T-helper 1 cell (primary cell): Measurements from ENCODE around the gene TPT1.
"Not testable (repeated sequence)": the region's sequence is repeated elsewhere in the genome, so short reads cannot be mapped to it uniquely, and the experiment has no call there.

Experiments
- DNase-seq, 5 donors: peaks; one replicate each; pipeline ENCODE4 v3.0.0-alpha.2; 2012 to 2020

Gene TPT1

DNA sequence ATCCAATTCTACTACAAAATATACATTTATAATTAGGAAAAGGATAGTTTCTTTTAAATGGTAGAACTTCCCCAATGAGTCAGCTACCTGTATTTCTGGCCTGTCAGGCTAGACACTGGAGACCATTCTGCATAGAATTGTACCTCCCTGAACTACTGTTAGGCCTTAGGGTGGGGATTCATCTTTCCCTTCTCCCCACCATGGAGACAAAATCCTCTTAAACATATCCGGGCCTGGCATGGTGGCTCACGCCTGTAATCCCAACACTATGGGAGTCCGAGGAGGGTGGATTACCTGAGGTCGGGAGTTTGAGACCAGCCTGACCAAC lies 24.5 kb upstream of the TPT1 start:
- no peak for DNase-seq

DNA sequence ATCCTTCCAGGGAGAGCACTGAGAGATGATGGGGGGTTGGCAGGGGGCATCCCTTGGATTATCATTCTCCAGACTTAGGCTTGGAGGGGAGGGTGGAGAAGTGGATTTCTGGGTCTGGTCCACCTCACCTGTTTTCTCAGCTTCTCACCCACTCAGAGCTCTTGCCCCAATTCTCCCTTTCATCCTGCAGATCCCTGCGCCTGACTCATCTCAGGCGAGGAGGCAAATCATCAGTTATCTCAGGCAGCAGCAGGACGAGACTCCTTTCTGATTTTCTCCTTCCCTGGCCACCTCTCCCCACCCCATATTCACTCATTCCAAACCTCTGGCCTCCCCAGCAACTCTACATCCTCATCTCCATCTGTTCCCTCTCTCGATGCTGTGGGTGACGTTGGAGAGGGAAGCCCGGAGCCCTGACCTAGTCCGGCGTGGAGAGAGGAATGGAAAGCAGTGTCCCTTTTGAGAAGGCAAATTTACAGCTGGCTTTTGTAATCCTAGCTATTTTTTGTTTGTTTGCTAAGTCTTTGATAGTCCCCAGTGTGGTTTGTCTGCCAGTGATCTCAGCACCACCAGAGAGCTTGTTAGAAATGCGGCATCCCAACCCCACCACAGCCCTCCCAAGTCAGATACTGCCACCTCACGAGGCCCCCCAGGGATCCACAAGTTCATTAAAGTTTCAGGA lies 24.0 kb upstream of the TPT1 start:
- no peak for DNase-seq

DNA sequence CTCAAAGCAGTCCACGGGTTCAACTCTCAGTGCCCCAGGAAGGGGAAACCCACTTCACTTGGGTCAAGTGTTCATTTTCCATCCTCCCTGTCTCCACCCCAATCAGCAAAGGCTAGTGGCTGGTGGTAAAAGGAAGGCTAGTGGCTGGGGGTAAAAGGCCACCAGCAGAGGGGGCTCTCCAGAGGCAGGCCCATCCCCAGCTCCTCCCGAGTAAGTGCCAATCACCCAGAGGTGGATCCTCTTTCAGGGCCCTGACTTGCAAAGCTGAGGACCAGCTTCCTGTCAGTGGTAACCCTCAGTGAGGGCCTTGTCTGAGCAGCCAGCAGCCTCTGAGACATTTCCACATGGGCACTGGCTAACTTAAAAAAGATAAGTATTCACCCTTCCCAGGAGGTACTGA lies 22.0 kb upstream of the TPT1 start:
- peak in 1 of 5 donors; percentile 33 for DNase-seq

DNA sequence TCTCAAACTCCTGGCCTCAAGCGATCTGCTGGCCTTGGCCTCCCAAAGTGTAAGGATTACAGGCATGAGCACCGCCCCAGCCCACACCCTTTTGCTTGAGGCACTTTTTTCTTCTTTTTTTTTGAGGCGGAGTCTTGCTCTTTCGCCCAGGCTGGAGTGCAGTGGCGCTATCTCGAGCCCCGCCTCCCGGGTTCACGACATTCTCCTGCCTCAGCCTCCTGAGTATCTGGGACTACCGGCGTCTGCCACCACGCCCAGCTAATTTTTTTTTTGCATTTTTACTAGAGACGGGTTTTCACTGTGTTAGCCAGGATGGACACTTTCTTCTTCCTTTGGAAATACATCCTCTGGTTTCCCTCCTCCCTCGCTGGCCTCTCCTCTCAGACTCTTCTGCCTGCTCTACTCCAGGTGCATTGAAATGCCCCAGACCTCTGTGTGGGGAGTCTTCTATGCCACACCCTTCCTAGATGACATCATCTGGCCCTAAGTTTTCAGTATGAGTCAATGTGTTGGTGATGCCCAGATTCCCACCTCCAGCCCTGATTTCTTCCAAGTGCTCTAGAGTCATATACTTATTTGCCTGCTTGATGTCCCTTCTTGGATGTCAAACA lies 20.7 kb upstream of the TPT1 start:
- DNase-seq, result no peak

DNA sequence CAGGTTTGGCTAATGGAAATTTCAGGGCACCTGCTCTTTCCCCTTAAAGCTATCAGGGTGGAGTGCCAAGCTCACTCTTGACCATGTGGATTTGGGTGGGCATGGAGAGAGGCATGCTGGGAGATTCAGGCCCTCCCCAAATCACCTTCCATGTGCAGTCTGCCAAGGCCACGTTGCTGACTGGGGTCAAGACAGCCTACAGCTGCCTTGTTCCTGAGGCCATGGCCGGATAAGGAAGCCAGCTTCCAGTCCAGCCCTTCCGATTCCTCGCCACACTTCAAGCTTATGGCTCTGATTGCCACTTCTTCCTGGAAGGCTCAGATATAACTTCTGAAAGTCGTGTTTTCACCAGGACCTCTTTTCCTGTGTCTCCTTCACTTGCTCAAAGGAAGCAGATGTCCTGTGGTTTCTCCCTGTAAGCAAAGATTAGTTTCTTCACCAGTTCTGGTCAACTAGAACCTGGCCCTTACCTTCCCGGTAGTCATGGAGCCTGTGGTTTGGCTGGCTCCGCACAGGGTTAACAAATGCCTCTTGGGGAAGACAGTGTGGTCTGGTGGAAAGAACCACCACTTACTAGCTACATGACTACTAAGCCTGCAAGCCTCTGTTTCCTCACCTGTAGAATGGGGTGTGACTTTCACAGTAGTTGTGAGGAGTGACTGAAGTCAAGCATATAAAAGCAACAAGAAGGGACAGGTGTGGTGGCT lies 16.1 kb upstream of the TPT1 start:
- DNase-seq, result no peak

DNA sequence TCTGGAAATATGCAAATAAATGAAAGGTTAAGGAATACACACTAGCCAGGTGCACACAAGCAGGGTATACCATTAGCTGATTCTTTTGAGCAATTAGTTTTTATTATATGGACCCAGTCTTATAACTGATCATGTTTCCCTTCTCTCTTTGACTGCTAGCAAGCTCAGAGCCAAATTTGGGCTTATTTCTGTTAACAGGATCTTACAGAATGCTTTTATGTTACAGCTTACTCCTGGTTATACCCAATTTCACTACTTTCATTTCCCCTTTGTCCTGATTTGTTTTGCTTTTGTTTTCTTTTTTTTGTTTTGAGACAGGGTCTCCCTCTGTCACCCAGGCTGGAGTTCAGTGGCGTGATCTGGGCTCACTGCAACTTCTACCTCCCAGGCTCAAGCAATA lies 12.9 kb upstream of the TPT1 start:
- DNase-seq, result no peak

DNA sequence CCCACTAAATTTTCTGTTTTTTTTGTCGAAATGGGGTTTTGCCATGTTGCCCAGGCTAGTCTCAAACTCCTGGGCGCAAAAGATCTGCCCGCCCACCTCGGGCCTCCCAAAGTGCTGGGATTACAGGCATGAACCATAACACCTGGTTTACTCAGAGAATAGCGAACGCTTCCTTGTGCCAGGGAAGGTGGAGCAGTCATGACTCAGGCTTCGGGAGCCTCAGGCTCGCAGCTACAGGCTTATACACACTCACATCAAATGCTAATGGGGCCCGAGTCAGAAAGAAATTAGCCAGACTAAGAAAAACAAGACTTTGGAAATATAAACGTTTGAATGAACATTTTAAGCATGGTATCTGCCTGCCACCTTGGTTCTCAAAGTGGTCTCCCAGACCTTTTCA lies 11.0 kb upstream of the TPT1 start:
- DNase-seq, result no peak

DNA sequence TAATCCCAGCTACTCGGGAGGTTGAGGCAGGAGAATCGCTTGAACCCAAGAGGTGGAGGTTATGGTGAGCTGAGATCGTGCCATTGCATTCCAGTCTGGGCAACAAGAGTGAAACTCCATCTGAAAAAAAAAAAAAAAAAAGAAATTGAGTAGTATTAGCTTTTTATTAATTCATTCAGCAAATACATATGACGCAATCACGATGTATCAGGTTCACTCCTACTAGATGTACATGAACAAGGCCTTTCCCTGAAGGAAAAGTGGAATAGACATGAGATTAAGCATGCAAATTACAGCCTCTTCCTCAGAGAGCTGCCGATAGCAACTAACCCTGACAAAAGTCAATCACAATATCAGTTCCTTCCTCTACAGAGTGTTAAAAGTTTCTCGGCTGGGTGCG lies 9.2 kb upstream of the TPT1 start:
- no peak for DNase-seq

DNA sequence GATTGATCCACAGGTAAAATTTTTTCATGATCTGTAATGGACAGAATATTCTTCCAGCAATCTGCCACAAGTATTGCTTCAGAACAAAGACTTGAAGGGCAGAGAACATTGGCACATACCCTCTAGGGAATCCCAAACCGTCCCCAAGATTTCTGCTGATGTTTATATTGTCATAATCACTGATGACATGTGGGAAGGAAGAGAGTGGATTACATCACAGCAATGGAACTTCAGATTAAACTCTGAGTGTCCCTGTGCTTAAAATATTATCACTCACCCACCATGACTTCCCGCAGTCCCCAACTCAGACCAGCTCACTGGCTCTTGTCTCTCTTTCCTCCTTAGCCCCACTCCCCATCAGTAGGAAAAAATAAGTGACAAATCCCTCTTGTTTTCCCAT lies 8.5 kb upstream of the TPT1 start:
- no peak for DNase-seq

DNA sequence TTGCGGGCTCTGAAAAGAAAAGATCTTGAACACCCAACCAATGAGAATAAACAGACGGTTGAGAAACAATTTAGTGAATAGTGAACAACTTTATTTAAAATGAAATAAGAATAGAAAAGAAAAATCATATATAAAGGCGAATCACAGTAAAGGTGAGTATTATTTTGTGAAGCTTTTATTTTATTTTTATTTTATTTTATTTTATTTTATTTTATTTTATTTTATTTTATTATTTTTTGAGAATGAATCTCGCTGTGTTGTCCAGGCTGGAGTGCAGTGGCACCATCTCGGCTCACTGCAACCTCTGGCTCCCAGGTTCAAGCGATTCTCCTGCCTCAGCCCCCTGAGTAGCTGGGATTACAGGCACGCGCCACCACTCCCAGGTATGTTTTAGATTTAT lies 3.1 kb upstream of the TPT1 start:
- not testable (repeated sequence) for DNase-seq

DNA sequence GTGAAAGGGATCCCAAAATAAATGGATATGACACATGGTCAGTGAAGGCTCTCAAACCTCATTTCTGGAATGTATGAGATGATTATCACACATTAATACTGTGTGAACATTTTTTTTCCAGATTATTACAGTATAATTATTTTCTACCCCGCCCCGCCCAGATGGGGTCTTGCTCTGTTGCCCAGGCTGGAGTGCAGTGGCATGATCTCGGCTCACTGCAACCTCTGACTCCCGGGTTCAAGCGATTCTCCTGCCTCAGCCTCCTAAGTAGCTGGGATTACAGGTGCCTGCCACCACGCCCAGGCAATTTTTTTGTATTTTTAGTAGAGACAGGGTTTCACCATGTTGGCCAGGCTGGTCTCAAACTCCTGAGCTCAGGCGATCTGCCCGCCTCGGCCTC lies 2.1 kb upstream of the TPT1 start:
- not testable (repeated sequence) for DNase-seq

DNA sequence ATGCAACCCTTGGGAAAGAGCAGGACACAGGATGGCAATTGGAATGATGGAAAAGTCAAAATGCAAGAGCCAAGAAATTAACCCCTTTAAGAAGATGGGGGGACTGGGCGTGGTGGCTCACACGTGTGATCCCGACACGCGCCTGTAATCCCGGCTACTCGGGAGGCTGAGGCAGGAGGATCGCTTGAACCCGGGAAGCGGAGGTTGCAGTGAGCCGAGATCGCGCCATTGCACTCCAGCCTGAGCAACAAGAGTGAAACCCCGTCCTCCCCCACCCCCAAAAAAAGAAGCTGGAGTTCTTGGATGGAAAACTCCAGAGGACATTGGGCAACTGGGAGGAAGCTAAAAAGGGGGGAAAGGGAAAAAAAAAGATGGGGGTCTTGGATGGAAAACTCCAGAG lies 1.7 kb upstream of the TPT1 start:
- not testable (repeated sequence) for DNase-seq

DNA sequence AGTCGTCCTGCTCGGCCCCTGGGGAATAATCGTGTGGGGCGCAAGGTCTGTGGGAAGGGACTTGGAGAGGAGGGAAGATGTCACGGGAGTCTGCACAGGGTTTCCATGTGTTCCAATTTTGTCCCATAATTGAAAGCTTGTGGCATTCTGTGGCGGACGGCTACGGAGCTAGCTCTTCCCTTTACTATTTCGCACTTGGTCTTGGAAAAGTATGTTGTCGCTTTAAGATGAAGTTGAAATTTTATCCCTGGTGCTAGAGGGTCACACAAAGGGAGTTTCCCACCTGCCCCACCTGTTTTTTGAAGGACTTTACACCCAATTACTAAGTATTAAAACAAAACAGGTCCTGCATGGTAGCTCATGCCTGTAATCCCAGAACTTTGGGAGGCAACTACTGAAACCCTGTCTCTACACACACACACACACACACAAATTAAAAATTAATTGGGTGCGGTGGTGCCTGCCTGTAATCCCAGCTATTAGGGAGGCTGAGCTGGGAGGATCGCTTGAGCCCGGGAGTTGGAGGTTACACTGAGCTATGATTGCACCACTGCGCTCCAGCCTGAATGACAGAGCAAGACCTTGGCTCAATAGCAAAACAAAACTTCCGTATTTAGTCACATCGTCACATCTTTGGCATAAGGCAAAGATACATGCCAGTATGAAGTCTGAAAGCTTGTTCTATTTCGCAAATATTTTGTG lies 967 bp upstream of the TPT1 start:
- DNase-seq, result no peak

DNA sequence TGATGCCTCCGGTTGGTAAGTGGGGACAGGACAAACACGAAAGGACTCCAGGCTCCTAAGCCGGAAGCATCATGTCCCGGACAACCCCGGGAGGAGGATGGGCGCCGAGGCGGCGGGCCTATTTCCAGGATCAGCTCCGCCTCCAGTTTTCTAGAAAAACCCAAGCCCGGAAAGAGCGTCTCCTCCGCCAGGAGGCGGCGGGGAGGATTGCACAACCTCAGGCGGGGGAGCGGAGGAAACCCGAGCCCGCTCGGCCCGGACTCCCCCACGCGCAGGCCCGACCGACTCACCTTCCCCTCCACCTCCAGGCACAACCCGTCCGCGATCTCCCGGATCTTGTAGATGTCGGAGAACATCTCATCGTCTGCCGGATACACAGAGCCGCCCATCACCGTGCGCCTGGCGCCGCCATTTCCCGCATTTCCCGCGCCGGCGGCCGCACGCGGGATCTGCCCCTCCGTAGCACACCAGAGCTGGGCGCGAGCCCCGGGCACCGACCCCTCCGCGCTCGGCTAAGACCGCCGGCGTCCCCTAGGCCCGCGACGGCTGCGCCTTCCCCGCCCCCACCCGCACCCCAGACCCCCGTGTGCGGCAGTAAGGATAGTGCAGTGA lies 455 bp downstream of the TPT1 start:
- peak; percentile 65 to 89 (median 74) for DNase-seq

DNA sequence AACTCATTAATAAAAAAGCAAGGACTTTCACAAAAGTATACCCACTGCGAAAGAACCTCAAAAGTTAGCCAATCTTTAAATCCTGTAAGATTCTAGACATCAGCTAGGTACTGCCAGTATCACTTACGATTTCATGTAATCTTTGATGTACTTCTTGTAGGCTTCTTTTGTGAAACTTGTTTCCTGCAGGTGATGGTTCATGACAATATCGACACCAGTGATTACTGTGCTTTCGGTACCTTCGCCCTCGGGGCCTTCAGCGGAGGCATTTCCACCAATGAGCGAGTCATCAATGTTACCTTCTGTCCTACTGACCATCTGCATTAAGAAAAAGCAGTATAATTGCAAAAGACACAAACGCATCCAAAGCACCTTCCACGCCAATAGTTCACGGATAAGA lies 1.1 kb downstream of the TPT1 start:
- peak in 1 of 5 donors; percentile 52 for DNase-seq

DNA sequence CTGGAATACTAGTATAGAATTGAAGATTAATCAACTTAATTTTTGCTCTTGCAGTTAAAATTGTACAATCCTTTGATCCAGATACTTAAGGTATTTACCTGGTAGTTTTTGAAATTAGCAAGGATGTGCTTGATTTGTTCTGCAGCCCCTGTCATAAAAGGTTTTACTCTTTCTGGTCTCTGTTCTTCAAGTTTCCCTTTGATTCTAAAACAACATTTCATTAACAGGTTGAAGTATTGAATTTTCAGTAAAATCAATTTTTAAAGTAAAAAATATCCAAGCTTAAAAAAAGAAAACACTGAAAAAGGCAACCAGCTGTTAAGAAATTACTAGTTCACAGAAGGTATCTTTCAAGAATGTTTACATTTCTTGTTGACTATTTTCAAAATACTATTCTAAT lies 1.6 kb downstream of the TPT1 start:
- no peak for DNase-seq

DNA sequence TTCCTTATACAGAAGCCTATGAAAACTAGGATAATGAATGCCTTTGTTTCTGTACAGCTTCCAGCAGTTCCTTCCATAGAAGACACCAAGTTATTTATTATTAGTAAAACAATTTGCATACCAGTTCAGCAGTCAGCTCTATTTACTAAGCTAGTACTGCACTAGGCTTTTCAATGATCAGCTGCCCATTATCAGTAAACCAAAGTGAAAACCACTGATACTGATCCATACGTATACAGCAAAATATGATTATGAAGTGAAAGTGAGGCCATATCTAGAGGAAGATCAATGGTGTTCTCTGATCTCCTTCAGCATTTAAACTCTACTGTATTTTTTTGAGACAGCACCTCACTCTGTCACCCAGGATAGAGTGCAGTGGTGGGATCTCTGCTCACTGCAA lies 3.2 kb downstream of the TPT1 start:
- no peak for DNase-seq

DNA sequence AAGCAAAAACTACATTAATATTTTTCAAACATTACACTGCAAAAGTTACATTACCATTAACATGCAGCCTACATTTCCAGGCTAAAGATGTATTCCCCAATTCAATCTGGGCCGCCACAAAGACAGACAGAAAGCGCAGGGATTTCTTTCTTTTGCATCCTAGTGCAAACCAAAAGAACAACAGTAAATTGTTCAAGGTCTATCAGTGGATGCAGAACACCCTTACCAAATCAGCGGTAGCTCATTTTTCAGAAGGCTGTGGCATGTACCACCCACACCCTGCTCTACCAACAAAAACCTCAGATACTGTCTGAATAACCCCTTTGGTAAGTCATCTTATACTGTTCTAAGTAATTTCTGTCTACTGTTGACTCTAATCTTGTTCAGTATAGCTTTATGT lies 3.6 kb downstream of the TPT1 start:
- DNase-seq, result no peak

DNA sequence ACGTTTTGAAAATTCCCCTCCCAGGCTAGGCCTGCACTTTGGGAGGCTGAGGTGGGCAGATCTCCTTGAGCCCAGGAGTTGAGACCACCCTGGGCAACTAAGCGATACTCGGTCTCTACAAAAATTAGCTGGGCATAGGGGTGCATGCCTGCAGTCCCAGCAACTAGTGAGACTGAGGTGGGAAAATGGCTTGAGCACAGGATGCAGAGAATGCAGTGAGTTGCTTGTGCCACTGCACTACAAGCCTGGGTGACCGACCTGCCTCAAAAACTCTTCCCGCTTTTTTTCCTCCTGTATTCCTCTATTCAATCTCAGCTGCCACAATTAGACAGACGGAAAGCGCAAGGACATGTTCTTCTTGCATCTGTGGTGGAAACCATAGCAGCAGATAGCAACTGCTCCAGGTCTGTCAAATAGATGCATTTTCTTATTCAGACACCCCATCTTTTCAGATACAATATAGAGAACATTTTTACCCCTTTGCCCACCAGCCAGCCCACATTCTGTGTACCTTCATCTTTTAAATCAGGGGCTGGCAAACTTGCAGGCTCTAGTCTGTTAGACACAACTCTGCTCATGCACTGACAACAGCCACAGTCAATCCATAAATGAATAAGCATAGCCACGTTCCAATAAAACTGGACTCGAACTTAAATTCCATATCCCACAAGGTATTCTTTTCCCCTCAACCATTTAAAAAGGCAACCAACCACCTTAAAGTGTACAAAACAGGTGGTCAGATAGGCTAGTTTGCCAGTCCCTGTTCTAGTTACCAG lies 4.8 kb downstream of the TPT1 start:
- no peak for DNase-seq

DNA sequence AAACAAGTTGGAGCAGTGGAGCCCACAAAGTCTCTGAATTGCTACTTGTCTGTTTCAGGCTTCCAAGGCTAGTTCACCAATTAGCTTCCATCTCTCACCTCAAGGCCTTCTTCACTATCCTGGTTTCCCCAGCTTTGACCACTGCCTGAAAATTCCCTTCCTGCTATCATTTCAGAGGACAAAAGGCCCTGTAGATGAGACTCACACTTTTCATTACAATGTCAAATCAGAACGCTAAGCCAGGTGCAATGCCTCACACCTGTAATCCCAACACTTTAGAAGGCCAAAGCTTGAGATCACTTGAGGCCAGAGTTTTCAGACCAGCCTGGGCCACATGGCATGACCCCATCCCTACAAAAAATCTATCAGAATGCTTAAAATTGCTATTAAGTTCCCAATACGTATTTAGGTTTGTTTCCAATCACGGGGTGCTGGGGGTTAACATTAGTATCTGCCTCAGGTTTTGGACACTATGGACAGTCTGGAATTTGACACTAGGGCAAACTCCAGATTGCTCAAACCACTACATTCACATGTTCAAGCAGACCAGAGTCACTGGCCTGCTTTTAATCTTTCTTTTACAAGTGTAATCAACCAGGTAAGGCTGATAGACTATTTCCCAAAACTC lies 5.5 kb downstream of the TPT1 start:
- no peak for DNase-seq

DNA sequence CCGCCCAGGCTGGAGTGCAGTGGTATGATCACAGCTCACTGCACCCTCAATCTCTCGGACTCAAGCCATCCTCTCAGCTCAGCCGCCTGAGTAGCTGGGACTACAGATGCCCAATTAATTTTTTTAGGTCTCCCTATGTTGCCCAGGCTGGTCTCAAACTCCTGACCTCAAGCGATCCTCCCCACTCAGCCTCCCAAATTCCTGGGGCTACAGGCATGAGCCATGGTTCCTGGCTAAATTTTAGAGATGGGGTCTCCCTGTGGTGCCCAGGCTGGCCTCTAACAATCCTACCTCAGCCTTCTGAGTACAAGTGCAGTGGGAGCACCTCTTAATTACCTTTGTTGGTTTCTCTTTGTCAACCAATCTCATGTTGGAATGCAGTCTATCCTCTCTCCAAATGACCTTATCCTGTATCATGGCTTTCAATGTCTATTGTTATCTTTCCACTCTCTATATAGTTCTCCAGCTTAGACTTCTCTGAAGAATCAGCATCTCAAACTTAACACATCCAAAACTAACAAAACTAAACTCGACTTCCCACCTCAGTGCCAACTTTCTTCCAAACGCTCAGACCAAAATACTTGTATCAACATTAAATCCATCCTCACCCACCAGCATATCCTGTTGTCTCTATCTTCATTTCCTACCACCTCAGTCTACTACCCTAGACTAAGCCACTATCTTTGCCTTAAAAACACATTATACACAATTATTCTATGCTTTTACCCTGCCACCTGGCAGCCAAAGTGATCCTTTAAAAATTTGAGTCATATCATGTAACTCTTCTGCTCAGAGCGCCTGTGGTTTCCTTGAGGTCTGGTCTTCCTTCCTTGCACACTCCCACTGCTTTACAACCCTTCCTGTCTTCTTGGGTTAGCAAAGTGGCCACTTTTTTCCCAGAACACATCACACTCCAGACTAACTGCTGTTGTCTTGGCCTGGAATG lies 6.7 kb downstream of the TPT1 start:
- DNase-seq, result peak in 4 of 5 donors; percentile 27 to 73 (median 32)
